Measurements from ENCODE around the gene NT5E.

NT5E gene

DNA sequence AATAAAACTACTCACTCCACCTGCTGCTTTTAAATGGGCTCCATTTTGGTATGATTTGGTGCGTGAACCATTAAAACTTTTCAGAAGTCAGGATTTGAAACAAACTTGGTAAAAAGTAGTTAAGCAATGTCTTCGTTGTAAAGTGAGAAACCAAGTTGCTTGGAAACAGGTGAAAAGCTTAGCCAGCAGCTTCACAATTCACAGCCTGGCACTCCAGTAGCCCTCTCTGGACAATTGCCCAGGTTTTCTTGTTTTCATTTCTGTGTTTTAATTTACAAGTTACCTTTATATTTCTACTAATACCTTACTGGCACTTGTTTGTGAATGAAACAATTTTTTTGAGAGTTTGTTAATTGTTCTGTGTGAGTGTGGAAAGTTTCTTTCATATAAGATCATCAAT is 12.8 kb downstream of the NT5E start:
- TF ChIP-seq PPARA (CRISPR knock-in tag; IDR thresholded peaks at IDR 0.05; ENCODE audit: borderline replicate concordance) (no peak), ZNF70 (CRISPR knock-in tag; IDR thresholded peaks at IDR 0.05) (no peak), BACH2 (CRISPR knock-in tag; IDR thresholded peaks at IDR 0.05; ENCODE audit: borderline replicate concordance) (no peak), ZNF8 (CRISPR knock-in tag; IDR thresholded peaks at IDR 0.05) (no peak), TOX (CRISPR knock-in tag; IDR thresholded peaks at IDR 0.05; ENCODE audit: borderline replicate concordance) (no peak), ZFP3 (CRISPR knock-in tag; IDR thresholded peaks at IDR 0.05) (no peak), ISL1 (CRISPR knock-in tag; IDR thresholded peaks at IDR 0.05) (no peak), ESRRG (CRISPR knock-in tag; IDR thresholded peaks at IDR 0.05) (no peak), GLIS3 (CRISPR knock-in tag; IDR thresholded peaks at IDR 0.05) (no peak), RARB (CRISPR knock-in tag; IDR thresholded peaks at IDR 0.05) (no peak), ARNTL (CRISPR knock-in tag; IDR thresholded peaks at IDR 0.05; ENCODE audit: borderline replicate concordance, low read depth) (no peak)
- TF ChIP-seq, protein P1, sequence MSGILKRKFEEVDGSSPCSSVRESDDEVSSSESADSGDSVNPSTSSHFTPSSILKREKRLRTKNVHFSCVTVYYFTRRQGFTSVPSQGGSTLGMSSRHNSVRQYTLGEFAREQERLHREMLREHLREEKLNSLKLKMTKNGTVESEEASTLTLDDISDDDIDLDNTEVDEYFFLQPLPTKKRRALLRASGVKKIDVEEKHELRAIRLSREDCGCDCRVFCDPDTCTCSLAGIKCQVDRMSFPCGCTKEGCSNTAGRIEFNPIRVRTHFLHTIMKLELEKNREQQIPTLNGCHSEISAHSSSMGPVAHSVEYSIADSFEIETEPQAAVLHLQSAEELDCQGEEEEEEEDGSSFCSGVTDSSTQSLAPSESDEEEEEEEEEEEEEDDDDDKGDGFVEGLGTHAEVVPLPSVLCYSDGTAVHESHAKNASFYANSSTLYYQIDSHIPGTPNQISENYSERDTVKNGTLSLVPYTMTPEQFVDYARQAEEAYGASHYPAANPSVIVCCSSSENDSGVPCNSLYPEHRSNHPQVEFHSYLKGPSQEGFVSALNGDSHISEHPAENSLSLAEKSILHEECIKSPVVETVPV (CRISPR knock-in tag; IDR thresholded peaks at IDR 0.05), result no peak
- TF ChIP-seq, protein P2, sequence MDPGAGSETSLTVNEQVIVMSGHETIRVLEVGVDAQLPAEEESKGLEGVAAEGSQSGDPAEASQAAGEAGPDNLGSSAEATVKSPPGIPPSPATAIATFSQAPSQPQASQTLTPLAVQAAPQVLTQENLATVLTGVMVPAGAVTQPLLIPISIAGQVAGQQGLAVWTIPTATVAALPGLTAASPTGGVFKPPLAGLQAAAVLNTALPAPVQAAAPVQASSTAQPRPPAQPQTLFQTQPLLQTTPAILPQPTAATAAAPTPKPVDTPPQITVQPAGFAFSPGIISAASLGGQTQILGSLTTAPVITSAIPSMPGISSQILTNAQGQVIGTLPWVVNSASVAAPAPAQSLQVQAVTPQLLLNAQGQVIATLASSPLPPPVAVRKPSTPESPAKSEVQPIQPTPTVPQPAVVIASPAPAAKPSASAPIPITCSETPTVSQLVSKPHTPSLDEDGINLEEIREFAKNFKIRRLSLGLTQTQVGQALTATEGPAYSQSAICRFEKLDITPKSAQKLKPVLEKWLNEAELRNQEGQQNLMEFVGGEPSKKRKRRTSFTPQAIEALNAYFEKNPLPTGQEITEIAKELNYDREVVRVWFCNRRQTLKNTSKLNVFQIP (CRISPR knock-in tag; IDR thresholded peaks at IDR 0.05; ENCODE audit: borderline replicate concordance, low read depth), result no peak
- no peak for ATAC-seq

DNA sequence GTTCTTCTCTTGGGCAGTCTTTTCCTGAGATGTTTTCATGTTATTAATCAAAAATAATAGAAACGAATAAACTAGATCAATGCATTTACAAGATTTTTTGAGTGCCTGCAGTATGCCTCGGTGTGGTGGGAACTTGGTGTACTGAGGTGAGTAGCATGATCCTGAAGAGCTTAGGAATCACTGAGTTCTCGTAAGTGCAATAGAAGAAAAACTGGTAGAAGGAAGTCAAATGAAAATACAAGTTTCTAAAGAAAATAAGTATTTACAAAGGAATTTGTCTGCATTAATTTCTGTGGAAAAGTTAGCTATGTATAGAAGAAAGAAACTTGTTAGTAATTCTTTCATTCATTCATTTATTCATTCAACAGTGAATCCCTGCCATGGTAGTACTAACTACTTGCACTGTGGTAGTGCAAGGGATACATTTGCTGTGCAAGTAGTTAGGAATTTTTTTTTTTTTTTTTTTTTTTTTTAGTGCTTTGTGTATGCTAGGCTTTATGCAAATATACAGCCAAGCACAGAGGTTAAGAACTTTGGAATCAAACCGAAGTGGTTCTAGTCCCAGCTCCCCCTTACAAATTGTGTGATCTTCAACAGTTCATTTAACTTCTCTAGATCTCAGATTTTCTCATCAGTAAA is 13.9 kb downstream of the NT5E start:
- ATAC-seq, result no peak
- TF ChIP-seq TOX (CRISPR knock-in tag; IDR thresholded peaks at IDR 0.05; ENCODE audit: borderline replicate concordance), result no peak
- no peak for TF ChIP-seq ZFP3 (CRISPR knock-in tag; IDR thresholded peaks at IDR 0.05)
- no peak for TF ChIP-seq OSR1 (CRISPR knock-in tag; IDR thresholded peaks at IDR 0.05)
- TF ChIP-seq ISL1 (CRISPR knock-in tag; IDR thresholded peaks at IDR 0.05), result no peak
- TF ChIP-seq, protein P1 (CRISPR knock-in tag; IDR thresholded peaks at IDR 0.05), result no peak
- no peak for TF ChIP-seq GLIS3 (CRISPR knock-in tag; IDR thresholded peaks at IDR 0.05)
- TF ChIP-seq ARNTL (CRISPR knock-in tag; IDR thresholded peaks at IDR 0.05; ENCODE audit: borderline replicate concordance, low read depth), result no peak
- TF ChIP-seq RARB (CRISPR knock-in tag; IDR thresholded peaks at IDR 0.05), result no peak
- TF ChIP-seq, protein P3, sequence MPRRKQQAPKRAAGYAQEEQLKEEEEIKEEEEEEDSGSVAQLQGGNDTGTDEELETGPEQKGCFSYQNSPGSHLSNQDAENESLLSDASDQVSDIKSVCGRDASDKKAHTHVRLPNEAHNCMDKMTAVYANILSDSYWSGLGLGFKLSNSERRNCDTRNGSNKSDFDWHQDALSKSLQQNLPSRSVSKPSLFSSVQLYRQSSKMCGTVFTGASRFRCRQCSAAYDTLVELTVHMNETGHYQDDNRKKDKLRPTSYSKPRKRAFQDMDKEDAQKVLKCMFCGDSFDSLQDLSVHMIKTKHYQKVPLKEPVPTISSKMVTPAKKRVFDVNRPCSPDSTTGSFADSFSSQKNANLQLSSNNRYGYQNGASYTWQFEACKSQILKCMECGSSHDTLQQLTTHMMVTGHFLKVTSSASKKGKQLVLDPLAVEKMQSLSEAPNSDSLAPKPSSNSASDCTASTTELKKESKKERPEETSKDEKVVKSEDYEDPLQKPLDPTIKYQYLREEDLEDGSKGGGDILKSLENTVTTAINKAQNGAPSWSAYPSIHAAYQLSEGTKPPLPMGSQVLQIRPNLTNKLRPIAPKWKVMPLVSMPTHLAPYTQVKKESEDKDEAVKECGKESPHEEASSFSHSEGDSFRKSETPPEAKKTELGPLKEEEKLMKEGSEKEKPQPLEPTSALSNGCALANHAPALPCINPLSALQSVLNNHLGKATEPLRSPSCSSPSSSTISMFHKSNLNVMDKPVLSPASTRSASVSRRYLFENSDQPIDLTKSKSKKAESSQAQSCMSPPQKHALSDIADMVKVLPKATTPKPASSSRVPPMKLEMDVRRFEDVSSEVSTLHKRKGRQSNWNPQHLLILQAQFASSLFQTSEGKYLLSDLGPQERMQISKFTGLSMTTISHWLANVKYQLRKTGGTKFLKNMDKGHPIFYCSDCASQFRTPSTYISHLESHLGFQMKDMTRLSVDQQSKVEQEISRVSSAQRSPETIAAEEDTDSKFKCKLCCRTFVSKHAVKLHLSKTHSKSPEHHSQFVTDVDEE (CRISPR knock-in tag; IDR thresholded peaks at IDR 0.05), result no peak
- TF ChIP-seq CSDC2 (CRISPR knock-in tag; IDR thresholded peaks at IDR 0.05), result no peak
- TF ChIP-seq ZFP30 (CRISPR knock-in tag; IDR thresholded peaks at IDR 0.05), result no peak
- no peak for TF ChIP-seq ZNF70 (CRISPR knock-in tag; IDR thresholded peaks at IDR 0.05)
- TF ChIP-seq SNAI2 (CRISPR knock-in tag; IDR thresholded peaks at IDR 0.05), result no peak
- no peak for TF ChIP-seq BACH2 (CRISPR knock-in tag; IDR thresholded peaks at IDR 0.05; ENCODE audit: borderline replicate concordance)
- TF ChIP-seq ZC3H10 (CRISPR knock-in tag; IDR thresholded peaks at IDR 0.05), result no peak

DNA sequence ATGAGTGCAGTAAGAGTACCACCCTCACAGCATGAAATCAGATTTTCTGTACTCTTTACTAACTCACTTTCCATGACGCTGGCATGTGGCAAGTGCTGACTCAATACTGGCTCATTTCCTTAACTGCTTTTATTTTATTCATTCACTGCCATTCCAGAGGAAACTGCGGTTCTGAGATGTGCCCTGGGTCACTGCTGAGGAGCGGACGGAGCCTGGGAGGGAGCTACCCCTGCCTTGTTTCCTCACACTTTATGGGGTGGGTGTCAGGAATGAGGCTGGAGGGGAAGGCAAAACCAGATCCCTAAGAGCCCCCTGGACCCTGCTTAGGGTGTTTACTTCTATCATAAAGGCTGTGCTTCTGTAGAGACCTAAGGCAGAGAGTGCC is 14.4 kb downstream of the NT5E start:
- peak; percentile 76; the same call in 1 of the 2 replicates for TF ChIP-seq TOX (CRISPR knock-in tag; IDR thresholded peaks at IDR 0.05; ENCODE audit: borderline replicate concordance)
- TF ChIP-seq ISL1 (CRISPR knock-in tag; IDR thresholded peaks at IDR 0.05), result peak; percentile 60
- TF ChIP-seq ZFP30 (CRISPR knock-in tag; IDR thresholded peaks at IDR 0.05), result no peak
- TF ChIP-seq ZC3H10 (CRISPR knock-in tag; IDR thresholded peaks at IDR 0.05), result peak; percentile 89
- TF ChIP-seq CSDC2 (CRISPR knock-in tag; IDR thresholded peaks at IDR 0.05), result no peak
- TF ChIP-seq, protein P4, sequence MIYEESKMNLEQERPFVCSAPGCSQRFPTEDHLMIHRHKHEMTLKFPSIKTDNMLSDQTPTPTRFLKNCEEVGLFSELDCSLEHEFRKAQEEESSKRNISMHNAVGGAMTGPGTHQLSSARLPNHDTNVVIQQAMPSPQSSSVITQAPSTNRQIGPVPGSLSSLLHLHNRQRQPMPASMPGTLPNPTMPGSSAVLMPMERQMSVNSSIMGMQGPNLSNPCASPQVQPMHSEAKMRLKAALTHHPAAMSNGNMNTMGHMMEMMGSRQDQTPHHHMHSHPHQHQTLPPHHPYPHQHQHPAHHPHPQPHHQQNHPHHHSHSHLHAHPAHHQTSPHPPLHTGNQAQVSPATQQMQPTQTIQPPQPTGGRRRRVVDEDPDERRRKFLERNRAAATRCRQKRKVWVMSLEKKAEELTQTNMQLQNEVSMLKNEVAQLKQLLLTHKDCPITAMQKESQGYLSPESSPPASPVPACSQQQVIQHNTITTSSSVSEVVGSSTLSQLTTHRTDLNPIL (CRISPR knock-in tag; IDR thresholded peaks at IDR 0.05; ENCODE audit: low read depth), result no peak
- TF ChIP-seq, protein P2 (CRISPR knock-in tag; IDR thresholded peaks at IDR 0.05; ENCODE audit: borderline replicate concordance, low read depth), result no peak
- peak; percentile 76 for ATAC-seq
